Heart right ventricle (tissue), 16 donors: ENCODE data around the gene DET1. TPM values are rescaled to one million over a fixed set of nuclear protein-coding genes. Genes with fewer than 3 reads are reported as not detected.
"Not testable (repeated sequence)": the region's sequence is repeated elsewhere in the genome, so short reads cannot be mapped to it uniquely, and the experiment has no call there.

Source experiments
- ATAC-seq, 8 donors: fragments of 200-7000 bp; cut with Tn5 transposase; one replicate each; pipeline ENCODE4 v1.9.1; 2020; ENCODE audit warnings: mild to moderate bottlenecking in 8 of 8, moderate library complexity in 8 of 8, moderate number of reproducible peaks in 1 of 8
- DNase-seq, 2 donors: peaks; one replicate each; pipeline ENCODE4 v3.0.0-alpha.2; 2020
- H3K27ac ChIP-seq, 10 donors: fragments of 200-600 bp; sonication (generic) in 2 of 10; one replicate each; pipeline versions ENCODE4 v1.5.0 to v1.8.0; 2020 to 2022; ENCODE audit warnings: mild to moderate bottlenecking in 3 of 10
- H3K27me3 ChIP-seq, 7 donors: fragments of 200-600 bp; one replicate each; pipeline ENCODE4 v1.8.0; 2021 to 2022; ENCODE audit warnings: mild to moderate bottlenecking in 2 of 7
- H3K36me3 ChIP-seq, 9 donors: fragments of 200-600 bp; sonication (generic) in 1 of 9; one replicate each; pipeline versions ENCODE4 v1.5.0 to v1.8.0; 2020 to 2022; ENCODE audit warnings: mild to moderate bottlenecking in 2 of 9
- H3K4me1 ChIP-seq, 9 donors: fragments of 200-600 bp; sonication (generic) in 1 of 9; one replicate each; pipeline versions ENCODE4 v1.5.0 to v1.8.0; 2020 to 2022; ENCODE audit warnings: mild to moderate bottlenecking in 4 of 9
- H3K4me3 ChIP-seq, 10 donors: fragments of 200-600 bp; sonication (generic) in 2 of 10; one replicate each; pipeline versions ENCODE4 v1.5.0 to v1.8.0; 2020 to 2022; ENCODE audit warnings: mild to moderate bottlenecking in 7 of 10, moderate library complexity in 2 of 10
- H3K9me3 ChIP-seq, 11 donors: fragments of 200-600 bp in 10 of 11; sonication (generic) in 2 of 11; one replicate each; pipeline versions ENCODE4 v1.5.0 to v1.8.0; 2013 to 2022; ENCODE audit warnings: mild to moderate bottlenecking in 2 of 11, control low read depth in 1 of 11, moderate library complexity in 1 of 11
- WGBS, 2 donors: extraction: QIAGEN DNeasy Blood & Tissue Kit; methylation state at CpG; one replicate each; pipeline ENCODE4 v1.1.7; 2013; ENCODE audit warnings: inconsistent platforms in 1 of 2; 5-methylcytosine and 5-hydroxymethylcytosine counted together
- intact Hi-C, 10 donors: fragments of 100-400 bp; cut with DNase I; formaldehyde crosslinking; loops; one replicate each; pipeline versions ENCODE4 v1.11.1 to v1.14.2; 2022
- polyA plus RNA-seq, 2 donors: library from polyadenylated mRNA; stranded (reverse); fragments of 200-250 nt; gene quantifications; one replicate each; pipeline ENCODE4 v1.2.3, GENCODE V29; 2013
- total RNA-seq, 10 donors: library from RNA; stranded (reverse); fragmentation: NEBNext Ultra II Directional in 3 of 10; extraction: Animal tissue kit (Norgen Biotek cat#: 25700) in 3 of 10; gene quantifications; one replicate each; pipeline versions ENCODE4 v1.2.1 to v1.2.4, GENCODE V29; 2021 to 2023
- TF ChIP-seq, protein P1 (sequence below), 9 donors: fragments of 200-600 bp; sonication (generic) in 2 of 9; IDR thresholded peaks; one replicate each; pipeline versions ENCODE4 v1.5.0 to v1.8.0; 2021 to 2022; ENCODE audit warnings: antibody characterized with exemption in 9 of 9, mild to moderate bottlenecking in 5 of 9, moderate library complexity in 1 of 9
- donor health status: Arrhythmogenic right ventricular cardiomyopathy.
- donor health status: ischemic (EF 13 %, LVEDD 7.1; RV severe dilation, severe dysfunction).
- donor health status: healthy with polysubstance abuse.
- donor health status: DM: no; HTN: yes; CAD: no.
- donor health status: DM: no; HTN: no; CAD: no.
- donor health status: ischemic (EF 25% LVEDD 6.9; RV normal size, moderate dysfunction).
- donor health status: ischemic (EF 25% LVEDD 5.7; RV mildly dilated, moderate dysfunction).
- donor health status: healthy.
- donor health status: DM: yes; HTN: yes; CAD: no.
- donor health status: Ischemic cardiomyopathy.
- donor health status: ischemic (EF 35%, LVEDD 5.7; RV mildly dilated, moderate dysfunction).
- donor health status: nonischemic (EF 11% LVEDD 7.7; RV severe dilation, severe dysfunction).
- donor health status: DM: yes; HTN: yes; CAD: no.
- donor health status: PGD.
- donor health status: ischemic (EF 29% LVEDD 5.4; RV normal size, mild dysfunction).
- donor health status: nonischemic (EF 23%, LVEDD 6.1; RV moderate dilation, normal function).

DET1 gene
- total and polyA plus RNA-seq, 12 donors = 2.9 to 10.5 (median 8.3) TPM

DNA sequence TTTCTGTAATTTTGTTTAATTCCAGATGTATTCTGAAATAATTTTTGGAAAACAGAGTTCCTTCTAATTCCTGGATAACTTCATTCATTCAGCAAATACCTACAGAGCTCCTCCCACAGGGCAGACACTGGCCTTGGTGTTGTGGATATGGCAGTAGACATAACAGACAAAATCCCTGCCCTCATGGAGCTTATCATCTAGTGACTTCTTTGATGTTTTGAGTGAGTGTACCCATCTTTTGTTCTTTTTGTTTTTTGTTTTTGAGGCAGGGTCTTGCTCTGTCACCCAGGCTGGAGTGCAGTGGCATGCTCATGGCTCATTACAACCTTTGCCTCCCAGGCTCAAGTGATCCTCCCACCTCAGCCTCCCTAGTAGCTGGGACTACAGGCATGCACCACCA lies 21.1 kb downstream of the DET1 start:
- TF ChIP-seq, protein P1, sequence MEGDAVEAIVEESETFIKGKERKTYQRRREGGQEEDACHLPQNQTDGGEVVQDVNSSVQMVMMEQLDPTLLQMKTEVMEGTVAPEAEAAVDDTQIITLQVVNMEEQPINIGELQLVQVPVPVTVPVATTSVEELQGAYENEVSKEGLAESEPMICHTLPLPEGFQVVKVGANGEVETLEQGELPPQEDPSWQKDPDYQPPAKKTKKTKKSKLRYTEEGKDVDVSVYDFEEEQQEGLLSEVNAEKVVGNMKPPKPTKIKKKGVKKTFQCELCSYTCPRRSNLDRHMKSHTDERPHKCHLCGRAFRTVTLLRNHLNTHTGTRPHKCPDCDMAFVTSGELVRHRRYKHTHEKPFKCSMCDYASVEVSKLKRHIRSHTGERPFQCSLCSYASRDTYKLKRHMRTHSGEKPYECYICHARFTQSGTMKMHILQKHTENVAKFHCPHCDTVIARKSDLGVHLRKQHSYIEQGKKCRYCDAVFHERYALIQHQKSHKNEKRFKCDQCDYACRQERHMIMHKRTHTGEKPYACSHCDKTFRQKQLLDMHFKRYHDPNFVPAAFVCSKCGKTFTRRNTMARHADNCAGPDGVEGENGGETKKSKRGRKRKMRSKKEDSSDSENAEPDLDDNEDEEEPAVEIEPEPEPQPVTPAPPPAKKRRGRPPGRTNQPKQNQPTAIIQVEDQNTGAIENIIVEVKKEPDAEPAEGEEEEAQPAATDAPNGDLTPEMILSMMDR (IDR thresholded peaks at IDR 0.05) = no peak
- no peaks in the 10 kb centered on the region for H3K9me3 ChIP-seq
- no peaks in the 10 kb centered on the region for H3K27me3 ChIP-seq
- no peak overlapping the region for H3K27ac ChIP-seq
- H3K4me3 ChIP-seq = no peak overlapping the region
- no peak for DNase-seq
- intact Hi-C loops = no loop called here
- peaks cover 0 to 81% (median 25%) of the 10 kb centered on the region in 9 donors for H3K36me3 ChIP-seq
- no peak for ATAC-seq
- H3K4me1 ChIP-seq = peaks cover 0 to 19% (median 3%) of the 10 kb centered on the region in 9 donors

DNA sequence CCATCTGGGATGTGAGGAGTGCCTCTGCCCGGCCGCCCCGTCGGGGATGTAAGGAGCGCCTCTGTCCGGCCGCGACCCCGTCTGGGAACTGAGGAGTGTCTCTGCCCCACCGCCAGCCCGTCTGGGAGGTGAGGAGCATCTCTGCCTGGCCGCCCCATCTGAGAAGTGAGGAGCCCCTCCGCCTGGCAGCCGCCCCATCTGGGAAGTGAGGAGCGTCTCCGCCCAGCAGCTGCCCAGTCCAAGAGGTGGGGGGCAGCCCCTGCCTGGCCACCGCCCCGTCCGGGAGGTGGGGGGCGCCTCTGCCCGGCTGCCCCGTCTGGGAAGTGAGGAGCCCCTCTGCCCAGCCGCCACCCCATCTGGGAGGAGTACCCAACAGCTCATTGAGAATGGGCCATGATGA lies 22.4 kb downstream of the DET1 start:
- H3K27me3 ChIP-seq, H3K4me3 ChIP-seq, ATAC-seq, H3K27ac ChIP-seq, H3K9me3 ChIP-seq, DNase-seq: not testable (repeated sequence)
- Histone ChIP-seq H3K36me3 (peaks cover 0 to 68% (median 21%) of the 10 kb centered on the region in 9 donors), H3K4me1 (peaks cover 0 to 19% (median 3%) of the 10 kb centered on the region in 9 donors)
- 95% methylated on average over 22 to 23 of the region's 23 CpGs for WGBS, 2 donors
- intact Hi-C loops = loop anchor here in 1 of 10 donors (5.0 kb wide), 1 partner anchor 652 kb away; no protein-coding TSS in a partner anchor

- Histone ChIP-seq H3K27me3 (no peaks in the 10 kb centered on the region), H3K36me3 (peaks cover 0 to 50% (median 7%) of the 10 kb centered on the region in 9 donors), H3K4me1 (no peaks in the 10 kb centered on the region), H3K27ac (no peak overlapping the region), H3K9me3 (no peaks in the 10 kb centered on the region), H3K4me3 (no peak overlapping the region)
- intact Hi-C loops = no loop called here
- TF ChIP-seq, protein P1 (IDR thresholded peaks at IDR 0.05) = no peak
- DNase-seq (no peak), ATAC-seq (no peak)
- WGBS, 2 donors = 95 to 97% methylated on average over 3 of the region's 3 CpGs
Measured at GRCh38 chr15:88518903-88519302, 27.6 kb downstream of the DET1 start.

DNA sequence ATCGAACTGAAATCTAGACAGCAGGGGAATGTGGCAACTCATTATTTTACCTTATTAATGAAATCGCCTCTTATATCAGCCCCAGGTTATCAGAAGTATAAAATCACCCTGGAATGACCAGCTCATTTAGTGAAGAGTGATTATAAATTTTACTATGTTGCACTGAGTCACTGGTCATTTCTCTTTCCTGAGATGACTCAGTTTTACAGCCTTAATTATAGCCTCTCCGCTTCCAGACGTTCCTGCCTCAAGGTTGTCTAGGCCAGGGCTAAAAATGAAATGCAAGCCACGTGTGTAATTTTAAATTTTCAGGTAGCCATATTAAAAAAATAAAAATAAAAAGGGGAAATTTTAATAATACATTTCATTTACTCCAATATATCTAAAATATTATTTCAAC lies 33.3 kb downstream of the DET1 start:
- Histone ChIP-seq H3K27me3 (no peaks in the 10 kb centered on the region), H3K9me3 (no peaks in the 10 kb centered on the region), H3K27ac (no peak overlapping the region), H3K36me3 (peaks cover 0 to 82% (median 23%) of the 10 kb centered on the region in 9 donors), H3K4me3 (no peak overlapping the region), H3K4me1 (no peaks in the 10 kb centered on the region)
- DNase-seq (no peak), ATAC-seq (no peak)
- TF ChIP-seq, protein P1 (IDR thresholded peaks at IDR 0.05) = no peak
- 89% methylated on average over 5 of the region's 5 CpGs for WGBS, 2 donors
- intact Hi-C loops = no loop called here

GRCh38 chr15:88512601-88513000 lies 33.9 kb downstream of the DET1 start:
- 85 to 89% methylated on average over 5 of the region's 5 CpGs for WGBS, 2 donors
- DNase-seq (no peak), ATAC-seq (no peak)
- no peak overlapping the region for H3K4me3 ChIP-seq
- no peak overlapping the region for H3K27ac ChIP-seq
- H3K27me3 ChIP-seq = no peaks in the 10 kb centered on the region
- TF ChIP-seq, protein P1 (IDR thresholded peaks at IDR 0.05) = no peak
- H3K4me1 ChIP-seq = no peaks in the 10 kb centered on the region
- intact Hi-C loops = no loop called here
- no peaks in the 10 kb centered on the region for H3K9me3 ChIP-seq
- H3K36me3 ChIP-seq = peaks cover 0 to 88% (median 23%) of the 10 kb centered on the region in 9 donors
